Activated CD8-positive, alpha-beta memory T cell treated with anti-CD3 and anti-CD28 coated beads for 1 hour (primary cell): ENCODE data around the gene SLC35F6.

Experiments used
- DNase-seq, 2 donors: peaks; one replicate each; pipeline ENCODE4 v3.0.0-alpha.2; 2020; ENCODE audit warnings: low read depth in 1 of 2; ENCODE audit errors: extremely low read depth in 1 of 2

Gene SLC35F6

GRCh38 chr2:26816893-26817292 lies 52.8 kb downstream of the SLC35F6 start:
- DNase-seq = no peak

GRCh38 chr2:26818255-26818654 lies 54.2 kb downstream of the SLC35F6 start:
- no peak for DNase-seq

- DNase-seq = no peak
Measured at GRCh38 chr2:26818972-26819371, 54.9 kb downstream of the SLC35F6 start.

- no peak for DNase-seq
Measured at GRCh38 chr2:26820932-26821331, 56.8 kb downstream of the SLC35F6 start.

GRCh38 chr2:26822877-26823276 lies 58.8 kb downstream of the SLC35F6 start:
- no peak for DNase-seq
